Right renal cortex interstitium (tissue), 3 donors: Measurements from ENCODE around the gene ZFPM1. TPM values are rescaled to one million over a fixed set of nuclear protein-coding genes. Genes with fewer than 3 reads are reported as not detected.

ENCODE experiments used
- DNase-seq, 3 donors: peaks; one replicate each; pipeline ENCODE4 v3.0.0-alpha.2; 2013; ENCODE audit warnings: low read depth in 3 of 3, low spot score in 2 of 3
- polyA plus RNA-seq, 3 donors: library from polyadenylated mRNA; unstranded; fragments of 120-200 nt; gene quantifications; one replicate each; pipeline ENCODE4 v1.2.1, GENCODE V29; 2013; ENCODE audit not compliant: insufficient read length in 3 of 3

Gene ZFPM1
- polyA plus RNA-seq, 3 donors = 1.6 to 2.2 (median 1.8) TPM

- no peak for DNase-seq
Observed at GRCh38 chr16:88432753-88433152, 20.3 kb upstream of the ZFPM1 start.

- no peak for DNase-seq
Observed at GRCh38 chr16:88433632-88434352, 19.3 kb upstream of the ZFPM1 start.

- no peak for DNase-seq
Observed at GRCh38 chr16:88434353-88434690, 18.8 kb upstream of the ZFPM1 start.

- no peak for DNase-seq
Observed at GRCh38 chr16:88434746-88435145, 18.3 kb upstream of the ZFPM1 start.

- no peak for DNase-seq
Observed at GRCh38 chr16:88435437-88436355, 17.4 kb upstream of the ZFPM1 start.

GRCh38 chr16:88436796-88437195 lies 16.3 kb upstream of the ZFPM1 start:
- no peak for DNase-seq

- DNase-seq = no peak
Observed at GRCh38 chr16:88437367-88437964, 15.6 kb upstream of the ZFPM1 start.

GRCh38 chr16:88438084-88438870 lies 14.8 kb upstream of the ZFPM1 start:
- no peak for DNase-seq

- DNase-seq = no peak
Observed at GRCh38 chr16:88439016-88439415, 14.1 kb upstream of the ZFPM1 start.

GRCh38 chr16:88439706-88440105 lies 13.4 kb upstream of the ZFPM1 start:
- DNase-seq = no peak

GRCh38 chr16:88440111-88440510 lies 13.0 kb upstream of the ZFPM1 start:
- DNase-seq = no peak

- DNase-seq = no peak
Observed at GRCh38 chr16:88440686-88441405, 12.2 kb upstream of the ZFPM1 start.

GRCh38 chr16:88441460-88441859 lies 11.6 kb upstream of the ZFPM1 start:
- DNase-seq = no peak

GRCh38 chr16:88442383-88442726 lies 10.7 kb upstream of the ZFPM1 start:
- DNase-seq = no peak

GRCh38 chr16:88442727-88443576 lies 10.1 kb upstream of the ZFPM1 start:
- no peak for DNase-seq

- DNase-seq = no peak
Observed at GRCh38 chr16:88444826-88445582, 8.1 kb upstream of the ZFPM1 start.

- no peak for DNase-seq
Observed at GRCh38 chr16:88445583-88445960, 7.5 kb upstream of the ZFPM1 start.

- no peak for DNase-seq
Observed at GRCh38 chr16:88446061-88446460, 7.0 kb upstream of the ZFPM1 start.

- no peak for DNase-seq
Observed at GRCh38 chr16:88446736-88447135, 6.3 kb upstream of the ZFPM1 start.
